HEK293 (cell line): ENCODE measurements around the gene CACNA2D4.

Source experiments
- CTCF ChIA-PET: fragments of 350-600 bp; formaldehyde crosslinking; extraction: SDS; loops from one replicate; lab custom pipeline; 2021; ENCODE audit warnings: antibody characterized with exemption; lab: Yijun Ruan, JAX
- POLR2A ChIA-PET: fragments of 300-600 bp; formaldehyde crosslinking; extraction: SDS; loops from one replicate; lab custom pipeline; 2020; ENCODE audit warnings: antibody characterized with exemption, inconsistent platforms; lab: Yijun Ruan, JAX
- H3K27ac ChIP-seq: fragments of 200-500 bp; sonication (Bioruptor generic); 2 replicates; pipeline ENCODE4 v1.5.1; 2014; ENCODE audit warnings: low read depth, low read length, control low read depth, inconsistent platforms; ENCODE audit errors: extremely low read depth
- H3K36me3 ChIP-seq, 2 experiments: fragments of 200-500 bp in 1 of 2; sonication (Bioruptor generic) in 1 of 2; 1 replicate in 1 of 2; 2 replicates in 1 of 2; pipeline ENCODE4 v1.5.1; 2014 to 2017; ENCODE audit warnings: inconsistent platforms in 2 of 2, low read length in 2 of 2; ENCODE audit not compliant: control insufficient read depth in 2 of 2, insufficient read depth in 1 of 2
- H3K4me1 ChIP-seq: fragments of 200-500 bp; sonication (Bioruptor generic); 2 replicates; pipeline ENCODE4 v1.5.1; 2014; ENCODE audit warnings: mild to moderate bottlenecking, low read length, inconsistent platforms; ENCODE audit not compliant: control insufficient read depth, insufficient read depth
- H3K4me3 ChIP-seq: 2 replicates; pipeline ENCODE4 v1.5.1; 2011; ENCODE audit warnings: low read depth, mild to moderate bottlenecking, control low read depth, low read length, moderate library complexity
- H3K9me3 ChIP-seq: fragments of 200-500 bp; sonication (Bioruptor generic); 2 replicates; pipeline ENCODE4 v1.5.1; 2014; ENCODE audit warnings: low read depth, low read length, inconsistent platforms; ENCODE audit not compliant: control insufficient read depth, insufficient read depth
- GLI2 ChIP-seq: fragments of 450-650 bp; formaldehyde crosslinking; IDR thresholded peaks from 2 replicates; pipeline ENCODE4; 2017; ENCODE audit warnings: missing biosample characterization, missing genetic modification characterization, low read depth, borderline replicate concordance
- OSR2 ChIP-seq: fragments of 450-650 bp; formaldehyde crosslinking; IDR thresholded peaks from 2 replicates; pipeline ENCODE4 v1.5.1; 2016; ENCODE audit warnings: missing biosample characterization, missing genetic modification characterization
- OVOL3 ChIP-seq: fragments of 450-650 bp; formaldehyde crosslinking; IDR thresholded peaks from 2 replicates; pipeline ENCODE4 v1.5.1; 2016; ENCODE audit warnings: missing biosample characterization, missing genetic modification characterization
- RBAK ChIP-seq: fragments of 450-650 bp; formaldehyde crosslinking; IDR thresholded peaks from 2 replicates; pipeline ENCODE4 v1.5.1; 2016; ENCODE audit warnings: missing biosample characterization, missing genetic modification characterization
- SALL2 ChIP-seq: fragments of 450-650 bp; formaldehyde crosslinking; IDR thresholded peaks from 2 replicates; pipeline ENCODE4 v1.5.0; 2017; ENCODE audit warnings: missing biosample characterization, mild to moderate bottlenecking, missing genetic modification characterization, borderline replicate concordance
- SCRT2 ChIP-seq: fragments of 450-650 bp; formaldehyde crosslinking; IDR thresholded peaks from 2 replicates; pipeline ENCODE4 v1.5.1; 2016; ENCODE audit warnings: missing biosample characterization, missing genetic modification characterization
- SP7 ChIP-seq: fragments of 450-650 bp; formaldehyde crosslinking; IDR thresholded peaks from 2 replicates; pipeline ENCODE4 v1.5.1; 2016; ENCODE audit warnings: missing biosample characterization, missing genetic modification characterization
- ZBTB21 ChIP-seq: fragments of 450-650 bp; formaldehyde crosslinking; IDR thresholded peaks from 2 replicates; pipeline ENCODE4 v1.5.1; 2017; ENCODE audit warnings: missing biosample characterization, missing genetic modification characterization
- ZBTB48 ChIP-seq: fragments of 450-650 bp; formaldehyde crosslinking; IDR thresholded peaks from 2 replicates; pipeline ENCODE4 v1.5.1; 2016; ENCODE audit warnings: missing biosample characterization, missing genetic modification characterization
- ZFHX2 ChIP-seq: fragments of 450-650 bp; formaldehyde crosslinking; conservative IDR thresholded peaks from 2 replicates; pipeline ENCODE4 v1.5.1; 2016; ENCODE audit warnings: missing biosample characterization, missing genetic modification characterization
- ZFP3 ChIP-seq: fragments of 450-650 bp; formaldehyde crosslinking; IDR thresholded peaks from 2 replicates; pipeline ENCODE4 v1.5.1; 2016; ENCODE audit warnings: low read depth, missing biosample characterization, missing genetic modification characterization
- ZFP69B ChIP-seq: fragments of 450-650 bp; formaldehyde crosslinking; IDR thresholded peaks from 2 replicates; pipeline ENCODE4 v1.5.1; 2016; ENCODE audit warnings: missing biosample characterization, missing genetic modification characterization
- ZIC2 ChIP-seq: fragments of 450-650 bp; formaldehyde crosslinking; IDR thresholded peaks from 2 replicates; pipeline ENCODE4 v1.5.1; 2016; ENCODE audit warnings: missing biosample characterization, missing genetic modification characterization
- ZNF140 ChIP-seq: fragments of 450-650 bp; formaldehyde crosslinking; IDR thresholded peaks from 2 replicates; pipeline ENCODE4 v1.5.1; 2016; ENCODE audit warnings: missing biosample characterization, missing genetic modification characterization
- ZNF146 ChIP-seq: fragments of 450-650 bp; formaldehyde crosslinking; IDR thresholded peaks from 2 replicates; pipeline ENCODE4 v1.5.1; 2016; ENCODE audit warnings: missing biosample characterization, missing genetic modification characterization
- ZNF157 ChIP-seq: fragments of 450-650 bp; formaldehyde crosslinking; IDR thresholded peaks from 2 replicates; pipeline ENCODE4 v1.5.1; 2016; ENCODE audit warnings: missing biosample characterization, missing genetic modification characterization
- ZNF174 ChIP-seq: fragments of 450-650 bp; formaldehyde crosslinking; IDR thresholded peaks from 2 replicates; pipeline ENCODE4 v1.5.0; 2017; ENCODE audit warnings: missing biosample characterization, mild to moderate bottlenecking, missing genetic modification characterization
- ZNF202 ChIP-seq: fragments of 450-650 bp; formaldehyde crosslinking; IDR thresholded peaks from 2 replicates; pipeline ENCODE4 v1.5.1; 2016; ENCODE audit warnings: missing biosample characterization, missing genetic modification characterization, borderline replicate concordance
- ZNF335 ChIP-seq: fragments of 450-650 bp; formaldehyde crosslinking; conservative IDR thresholded peaks from 2 replicates; pipeline ENCODE4 v1.5.1; 2016; ENCODE audit warnings: missing biosample characterization, missing genetic modification characterization
- ZNF341 ChIP-seq: fragments of 450-650 bp; formaldehyde crosslinking; IDR thresholded peaks from 2 replicates; pipeline ENCODE4; 2016; ENCODE audit warnings: low read depth, missing biosample characterization, missing genetic modification characterization
- ZNF366 ChIP-seq: fragments of 450-650 bp; formaldehyde crosslinking; conservative IDR thresholded peaks from 2 replicates; pipeline ENCODE4 v1.5.1; 2016; ENCODE audit warnings: missing biosample characterization, missing genetic modification characterization
- ZNF48 ChIP-seq: fragments of 450-650 bp; formaldehyde crosslinking; IDR thresholded peaks from 2 replicates; pipeline ENCODE4 v1.5.1; 2016; ENCODE audit warnings: missing biosample characterization, missing genetic modification characterization
- ZNF510 ChIP-seq: fragments of 450-650 bp; formaldehyde crosslinking; IDR thresholded peaks from 2 replicates; pipeline ENCODE4 v1.5.1; 2018; ENCODE audit warnings: mild to moderate bottlenecking, missing genetic modification characterization, missing biosample characterization; ENCODE audit not compliant: insufficient replicate concordance
- ZNF558 ChIP-seq: fragments of 450-650 bp; formaldehyde crosslinking; IDR thresholded peaks from 2 replicates; pipeline ENCODE4 v1.5.1; 2016; ENCODE audit warnings: missing biosample characterization, missing genetic modification characterization
- ZNF585B ChIP-seq: fragments of 450-650 bp; formaldehyde crosslinking; IDR thresholded peaks from 2 replicates; pipeline ENCODE4 v1.5.1; 2016; ENCODE audit warnings: missing biosample characterization, missing genetic modification characterization
- ZNF600 ChIP-seq: fragments of 450-650 bp; formaldehyde crosslinking; IDR thresholded peaks from 2 replicates; pipeline ENCODE4 v1.5.1; 2016; ENCODE audit warnings: missing biosample characterization, missing genetic modification characterization
- ZNF701 ChIP-seq: fragments of 450-650 bp; formaldehyde crosslinking; IDR thresholded peaks from 2 replicates; pipeline ENCODE4 v1.5.1; 2016; ENCODE audit warnings: missing biosample characterization, missing genetic modification characterization
- ZNF76 ChIP-seq: fragments of 450-650 bp; formaldehyde crosslinking; IDR thresholded peaks from 2 replicates; pipeline ENCODE4; 2016; ENCODE audit warnings: low read depth, missing biosample characterization, missing genetic modification characterization, borderline replicate concordance
- ZNF837 ChIP-seq: fragments of 450-650 bp; formaldehyde crosslinking; IDR thresholded peaks from 2 replicates; pipeline ENCODE4 v1.5.1; 2016; ENCODE audit warnings: missing biosample characterization, missing genetic modification characterization
- TF ChIP-seq, protein P1 (sequence below): fragments of 450-650 bp; formaldehyde crosslinking; IDR thresholded peaks from 2 replicates; pipeline ENCODE4 v1.5.1; 2016; ENCODE audit warnings: missing biosample characterization, missing genetic modification characterization

The CACNA2D4 gene

GRCh38 chr12:1935242-1935641 lies 16.8 kb upstream of the CACNA2D4 start (continued):
- no peak for TF ChIP-seq OVOL3 (tag by site-specific recombination)

GRCh38 chr12:1934831-1935230 lies 16.4 kb upstream of the CACNA2D4 start:
- ChIA-PET CTCF (no interaction called here), POLR2A (no interaction called here)
- TF ChIP-seq ZIC2: no peak
- peak; percentile 49; the same call in 1 of the 2 replicates for TF ChIP-seq ZNF600 (tag by site-specific recombination)
- Histone ChIP-seq H3K27ac (no peak overlapping the region), H3K36me3 (peaks cover 0 to 19% of the 10 kb centered on the region in 2 experiments; a peak in 1 of 3 replicates), H3K4me1 (no peaks in the 10 kb centered on the region), H3K9me3 (no peaks in the 10 kb centered on the region), H3K4me3 (no peak overlapping the region)

- Histone ChIP-seq H3K9me3 (no peaks in the 10 kb centered on the region), H3K36me3 (peaks cover 0 to 19% of the 10 kb centered on the region in 2 experiments; a peak in 1 of 3 replicates), H3K27ac (no peak overlapping the region), H3K4me1 (no peaks in the 10 kb centered on the region), H3K4me3 (no peak overlapping the region)
- ChIA-PET CTCF (interaction anchor here (0.7 kb wide), 1 partner anchor 28 kb away, joined by 3 read pairs; no protein-coding TSS in a partner anchor), POLR2A (no interaction called here)
- TF ChIP-seq ZNF202 (tag by site-specific recombination): no peak
- TF ChIP-seq ZBTB48 (tag by site-specific recombination): peak; percentile 23; the same call in 1 of the 2 replicates
- no peak for TF ChIP-seq SALL2 (tag by site-specific recombination)
- no peak for TF ChIP-seq ZNF510 (tag by site-specific recombination)
- no peak for TF ChIP-seq ZNF558 (tag by site-specific recombination)
- 0 out of 2 replicates have a peak, but pooled peaks have one; percentile 8 for TF ChIP-seq ZNF600 (tag by site-specific recombination)
Observed at GRCh38 chr12:1934068-1934467, 15.6 kb upstream of the CACNA2D4 start.

- POLR2A ChIA-PET: no interaction called here
- no peak overlapping the region; the same call in 1 of the 2 replicates for H3K27ac ChIP-seq
- CTCF ChIA-PET: interaction anchor here (0.5 kb wide), 1 partner anchor 16 kb away, joined by 3 read pairs; no protein-coding TSS in a partner anchor
- TF ChIP-seq ZFP3 (tag by site-specific recombination) (no peak), RBAK (no peak), ZNF341 (tag by site-specific recombination) (peak; percentile 59), ZNF157 (tag by site-specific recombination) (no peak), ZFHX2 (tag by site-specific recombination) (peak; percentile 39; the same call in 1 of the 2 replicates), ZNF837 (no peak), ZNF140 (no peak), ZNF585B (tag by site-specific recombination) (no peak), ZBTB21 (tag by site-specific recombination) (no peak), SP7 (peak; percentile 78), ZNF146 (tag by site-specific recombination) (no peak), SCRT2 (tag by site-specific recombination) (peak; percentile 58), GLI2 (tag by site-specific recombination) (no peak), OSR2 (tag by site-specific recombination) (peak; percentile 71), ZNF48 (no peak), ZFP69B (tag by site-specific recombination) (no peak), ZNF174 (tag by site-specific recombination) (no peak), ZNF701 (tag by site-specific recombination) (no peak), ZNF76 (tag by site-specific recombination) (no peak), ZNF335 (tag by site-specific recombination) (peak; percentile 37), ZNF366 (tag by site-specific recombination) (no peak)
- TF ChIP-seq, protein P1, sequence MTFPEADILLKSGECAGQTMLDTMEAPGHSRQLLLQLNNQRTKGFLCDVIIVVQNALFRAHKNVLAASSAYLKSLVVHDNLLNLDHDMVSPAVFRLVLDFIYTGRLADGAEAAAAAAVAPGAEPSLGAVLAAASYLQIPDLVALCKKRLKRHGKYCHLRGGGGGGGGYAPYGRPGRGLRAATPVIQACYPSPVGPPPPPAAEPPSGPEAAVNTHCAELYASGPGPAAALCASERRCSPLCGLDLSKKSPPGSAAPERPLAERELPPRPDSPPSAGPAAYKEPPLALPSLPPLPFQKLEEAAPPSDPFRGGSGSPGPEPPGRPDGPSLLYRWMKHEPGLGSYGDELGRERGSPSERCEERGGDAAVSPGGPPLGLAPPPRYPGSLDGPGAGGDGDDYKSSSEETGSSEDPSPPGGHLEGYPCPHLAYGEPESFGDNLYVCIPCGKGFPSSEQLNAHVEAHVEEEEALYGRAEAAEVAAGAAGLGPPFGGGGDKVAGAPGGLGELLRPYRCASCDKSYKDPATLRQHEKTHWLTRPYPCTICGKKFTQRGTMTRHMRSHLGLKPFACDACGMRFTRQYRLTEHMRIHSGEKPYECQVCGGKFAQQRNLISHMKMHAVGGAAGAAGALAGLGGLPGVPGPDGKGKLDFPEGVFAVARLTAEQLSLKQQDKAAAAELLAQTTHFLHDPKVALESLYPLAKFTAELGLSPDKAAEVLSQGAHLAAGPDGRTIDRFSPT (tag by site-specific recombination): no peak
Observed at GRCh38 chr12:1933342-1934051, 15.0 kb upstream of the CACNA2D4 start.

More at GRCh38 chr12:1933342-1934051, 15.0 kb upstream of the CACNA2D4 start:
- Histone ChIP-seq H3K36me3 (peaks cover 0 to 14% of the 10 kb centered on the region in 2 experiments; a peak in 1 of 3 replicates), H3K9me3 (no peaks in the 10 kb centered on the region), H3K4me3 (no peak overlapping the region), H3K4me1 (no peaks in the 10 kb centered on the region)
